Suprapubic skin (tissue), 4 donors: ENCODE data around the gene GABRB2.

Source experiments
- CTCF ChIP-seq, 2 donors: fragments of 200-600 bp in 1 of 2; fragments of 450-650 bp in 1 of 2; sonication (generic) in 1 of 2; IDR thresholded peaks; one replicate each; pipeline ENCODE4 v1.5.1; 2016 to 2019; ENCODE audit warnings: antibody characterized with exemption in 2 of 2, mild to moderate bottlenecking in 1 of 2, moderate library complexity in 1 of 2
- EP300 ChIP-seq: sonication (generic); formaldehyde crosslinking; IDR thresholded peaks from one replicate; pipeline ENCODE4 v1.6.1; 2017; ENCODE audit warnings: antibody characterized with exemption
- POLR2A ChIP-seq, 2 donors: fragments of 450-650 bp; IDR thresholded peaks; one replicate each; pipeline ENCODE4 v1.6.1; 2017; ENCODE audit warnings: antibody characterized with exemption in 2 of 2, mild to moderate bottlenecking in 2 of 2, moderate library complexity in 2 of 2
- POLR2AphosphoS5 ChIP-seq, 3 donors: sonication (generic); formaldehyde crosslinking; IDR thresholded peaks; one replicate each; pipeline ENCODE4 v1.6.1; 2017; ENCODE audit warnings: antibody characterized with exemption in 3 of 3

- TF ChIP-seq CTCF (IDR thresholded peaks at IDR 0.05) (no peak), POLR2A (IDR thresholded peaks at IDR 0.05) (no peak), EP300 (no peak), POLR2AphosphoS5 (IDR thresholded peaks at IDR 0.05) (no peak)
These were observed 142.5 kb downstream of the GABRB2 start for GRCh38 chr5:161403996-161404395.
